AG09309 (cell line): ENCODE results near the gene TMEM82.

Experiments used
- DNase-seq: peaks from one replicate; pipeline ENCODE4 v3.0.0-alpha.2; 2010; ENCODE audit warnings: low read depth
- H3K4me3 ChIP-seq: 2 replicates; pipeline ENCODE4 v1.5.1; 2011; ENCODE audit warnings: mild to moderate bottlenecking, low read depth, low read length, moderate library complexity; ENCODE audit not compliant: control insufficient read depth
- TF ChIP-seq, protein P1 (sequence below): IDR thresholded peaks from 2 replicates; pipeline ENCODE4 v1.5.1; 2011; ENCODE audit warnings: mild to moderate bottlenecking, low read depth, low read length, inconsistent platforms; ENCODE audit not compliant: insufficient read depth, control insufficient read depth; ENCODE audit errors: missing control alignments

The TMEM82 gene

DNA sequence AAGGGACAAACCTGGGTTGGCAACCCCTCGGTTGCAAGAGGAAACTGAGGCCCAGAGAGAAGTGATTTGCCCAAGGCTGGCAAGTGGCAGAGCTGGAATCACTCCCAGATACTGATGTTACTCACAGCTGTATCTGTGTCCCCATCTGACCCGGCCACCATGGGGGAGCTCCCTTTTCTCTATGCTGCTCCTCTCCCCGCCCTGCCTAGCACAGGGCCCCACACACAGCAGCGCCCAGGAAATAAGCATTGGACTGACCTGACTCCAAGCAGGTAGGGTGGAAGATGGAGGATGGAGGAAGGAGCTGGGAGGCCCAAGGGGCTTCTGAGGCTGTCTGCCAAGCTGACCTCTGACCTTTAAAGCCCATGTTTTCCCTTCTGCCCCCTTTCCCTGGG, 13.3 kb downstream of the TMEM82 start:
- no peak for DNase-seq
- TF ChIP-seq, protein P1, sequence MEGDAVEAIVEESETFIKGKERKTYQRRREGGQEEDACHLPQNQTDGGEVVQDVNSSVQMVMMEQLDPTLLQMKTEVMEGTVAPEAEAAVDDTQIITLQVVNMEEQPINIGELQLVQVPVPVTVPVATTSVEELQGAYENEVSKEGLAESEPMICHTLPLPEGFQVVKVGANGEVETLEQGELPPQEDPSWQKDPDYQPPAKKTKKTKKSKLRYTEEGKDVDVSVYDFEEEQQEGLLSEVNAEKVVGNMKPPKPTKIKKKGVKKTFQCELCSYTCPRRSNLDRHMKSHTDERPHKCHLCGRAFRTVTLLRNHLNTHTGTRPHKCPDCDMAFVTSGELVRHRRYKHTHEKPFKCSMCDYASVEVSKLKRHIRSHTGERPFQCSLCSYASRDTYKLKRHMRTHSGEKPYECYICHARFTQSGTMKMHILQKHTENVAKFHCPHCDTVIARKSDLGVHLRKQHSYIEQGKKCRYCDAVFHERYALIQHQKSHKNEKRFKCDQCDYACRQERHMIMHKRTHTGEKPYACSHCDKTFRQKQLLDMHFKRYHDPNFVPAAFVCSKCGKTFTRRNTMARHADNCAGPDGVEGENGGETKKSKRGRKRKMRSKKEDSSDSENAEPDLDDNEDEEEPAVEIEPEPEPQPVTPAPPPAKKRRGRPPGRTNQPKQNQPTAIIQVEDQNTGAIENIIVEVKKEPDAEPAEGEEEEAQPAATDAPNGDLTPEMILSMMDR = no peak
- H3K4me3 ChIP-seq = no peak overlapping the region

DNA sequence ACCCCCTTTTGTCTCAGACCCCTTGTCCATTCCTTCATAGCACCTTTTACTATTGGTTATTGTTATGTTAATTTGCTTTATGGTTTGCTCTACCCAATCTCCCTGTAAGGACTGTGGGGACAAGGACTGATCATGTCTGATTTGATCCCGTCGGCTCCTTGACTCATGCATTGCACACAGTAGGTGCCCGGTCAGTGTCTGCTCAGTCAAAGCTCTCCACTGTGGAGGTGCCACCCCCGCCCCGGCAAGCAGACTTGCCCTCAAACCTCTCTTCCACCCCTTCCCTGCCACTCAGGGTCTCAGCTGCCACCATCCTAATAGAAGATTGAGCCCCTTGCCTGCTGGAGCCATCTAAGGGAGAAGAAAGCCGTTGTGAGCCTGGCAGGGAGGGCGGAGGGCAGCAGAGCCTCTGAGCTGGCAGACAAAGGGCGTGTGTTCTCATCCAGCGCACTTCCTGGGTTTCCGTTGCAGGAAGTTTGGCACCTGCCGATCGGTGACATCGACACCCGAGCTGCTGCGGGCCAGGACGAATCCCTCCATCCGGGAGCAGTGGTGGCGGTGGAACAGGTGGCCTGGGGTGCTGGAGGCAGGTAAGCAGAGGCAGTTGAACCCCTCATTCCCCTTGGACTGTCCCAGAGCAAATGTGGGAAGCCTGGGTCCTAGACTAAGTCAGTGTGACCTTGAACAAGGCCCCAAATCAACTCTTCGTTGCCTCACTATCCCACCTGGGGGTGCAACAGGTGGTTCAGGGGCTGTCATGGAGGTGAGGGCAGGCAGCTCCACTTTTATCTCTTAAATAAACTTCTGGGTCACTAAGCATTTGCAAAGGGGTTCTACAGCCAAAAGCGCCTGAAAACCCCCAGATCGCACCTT, 14.1 kb downstream of the TMEM82 start:
- TF ChIP-seq, protein P1 = no peak
- H3K4me3 ChIP-seq = no peak overlapping the region
- no peak for DNase-seq

DNA sequence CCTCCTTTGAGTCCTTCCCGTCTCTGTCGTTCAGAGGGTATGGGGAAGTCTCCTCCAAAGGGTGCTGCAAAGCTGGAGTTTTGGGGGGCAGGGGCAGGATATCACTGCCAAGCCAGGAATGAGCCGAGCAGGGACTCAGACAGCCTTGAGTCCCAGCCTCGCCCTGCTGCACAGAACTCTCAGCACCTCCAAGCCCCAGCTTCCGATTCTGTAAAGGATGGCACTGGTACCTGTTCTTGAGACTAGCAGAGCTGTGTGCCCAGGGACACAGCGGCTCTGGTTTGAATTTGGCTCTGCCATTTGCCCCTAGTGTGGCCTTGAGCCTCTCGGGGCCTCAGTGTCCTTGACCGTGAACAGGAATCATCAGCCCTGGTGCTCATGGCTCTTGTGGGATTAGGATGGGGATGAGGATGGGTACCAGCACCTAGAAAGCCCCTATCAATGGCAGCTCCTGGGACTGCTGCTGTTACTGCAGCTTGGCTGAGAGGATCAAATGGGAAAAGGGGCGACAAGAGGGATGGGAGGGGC, 14.8 kb downstream of the TMEM82 start:
- DNase-seq = no peak
- TF ChIP-seq, protein P1 = no peak
- H3K4me3 ChIP-seq = no peak overlapping the region

DNA sequence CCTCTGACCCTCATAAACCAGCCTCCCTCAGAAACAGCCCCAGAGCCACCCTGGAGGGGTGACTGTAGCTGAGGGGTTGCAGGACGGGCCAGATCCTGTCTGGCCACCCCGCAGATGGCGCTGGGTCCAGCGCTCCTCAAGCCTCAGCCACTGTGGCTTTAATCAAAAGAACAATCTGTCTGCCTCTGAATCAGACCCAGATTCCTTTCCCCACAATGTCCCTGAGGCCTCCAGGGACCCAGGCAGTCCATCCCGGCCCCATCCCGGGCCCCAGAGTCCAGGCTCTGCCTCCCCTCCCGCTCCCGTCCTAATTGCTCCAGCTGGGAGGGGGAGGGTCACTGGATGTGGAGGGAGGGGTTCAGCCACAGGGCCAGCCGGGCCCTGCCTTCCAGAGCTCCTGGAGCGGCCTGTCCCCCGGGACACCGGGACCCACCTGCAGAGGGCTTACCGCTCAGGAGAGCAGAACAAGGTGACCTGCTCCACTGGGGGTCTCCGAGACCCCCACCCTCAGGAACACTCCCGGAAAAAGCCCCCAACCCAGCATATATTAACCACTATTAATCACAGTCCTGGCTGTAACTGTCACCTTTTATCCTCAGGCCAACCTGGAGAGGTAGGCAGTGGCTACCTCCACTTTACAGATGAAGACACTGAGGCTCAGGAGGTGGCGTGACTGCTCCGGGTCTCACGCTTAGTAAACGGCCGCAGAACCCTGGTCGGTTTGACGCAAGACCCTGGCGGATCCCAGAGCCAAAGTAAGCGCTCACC, 15.5 kb downstream of the TMEM82 start:
- TF ChIP-seq, protein P1 = no peak
- DNase-seq = no peak
- H3K4me3 ChIP-seq = peak overlapping the region; percentile 63

DNA sequence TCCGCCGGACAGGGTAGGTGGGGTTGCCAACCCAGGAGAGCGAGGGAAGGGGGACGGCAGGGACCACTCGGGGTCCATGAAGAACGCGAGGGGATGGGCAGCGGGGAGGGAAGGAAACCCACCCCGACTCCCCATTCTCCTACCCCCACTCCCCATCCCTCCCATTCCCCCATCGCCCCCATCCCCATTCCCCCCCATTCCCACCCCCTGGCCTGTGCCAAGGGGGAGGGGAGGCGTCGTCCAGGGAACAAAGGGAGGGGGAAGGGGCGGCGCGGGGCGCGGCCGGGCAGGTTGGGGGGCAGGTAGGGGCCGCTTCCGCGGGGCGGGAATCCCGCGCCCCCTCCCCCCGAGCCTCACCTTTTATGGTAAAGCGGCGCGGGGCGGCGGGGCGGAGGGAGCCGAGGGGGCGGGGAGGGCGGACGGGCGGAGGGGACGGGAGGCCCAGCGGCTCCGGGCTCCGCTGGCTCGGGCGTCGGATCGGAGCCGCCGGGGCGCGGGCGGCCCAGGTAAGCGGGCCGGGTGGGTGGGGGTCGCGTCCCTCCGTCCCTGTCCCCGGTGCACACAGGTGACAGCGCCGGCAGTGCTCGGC, 16.1 kb downstream of the TMEM82 start, which contains the start of gene FBLIM1:
TSS of gene FBLIM1 (plus strand) at position 453 of the 589 bp plus-strand sequence. CDS start 6,189 bp downstream, outside the sequence.
- DNase-seq = no peak
- H3K4me3 ChIP-seq = peak within 1 kb of the TSS; percentile 63
- TF ChIP-seq, protein P1 = no peak

DNA sequence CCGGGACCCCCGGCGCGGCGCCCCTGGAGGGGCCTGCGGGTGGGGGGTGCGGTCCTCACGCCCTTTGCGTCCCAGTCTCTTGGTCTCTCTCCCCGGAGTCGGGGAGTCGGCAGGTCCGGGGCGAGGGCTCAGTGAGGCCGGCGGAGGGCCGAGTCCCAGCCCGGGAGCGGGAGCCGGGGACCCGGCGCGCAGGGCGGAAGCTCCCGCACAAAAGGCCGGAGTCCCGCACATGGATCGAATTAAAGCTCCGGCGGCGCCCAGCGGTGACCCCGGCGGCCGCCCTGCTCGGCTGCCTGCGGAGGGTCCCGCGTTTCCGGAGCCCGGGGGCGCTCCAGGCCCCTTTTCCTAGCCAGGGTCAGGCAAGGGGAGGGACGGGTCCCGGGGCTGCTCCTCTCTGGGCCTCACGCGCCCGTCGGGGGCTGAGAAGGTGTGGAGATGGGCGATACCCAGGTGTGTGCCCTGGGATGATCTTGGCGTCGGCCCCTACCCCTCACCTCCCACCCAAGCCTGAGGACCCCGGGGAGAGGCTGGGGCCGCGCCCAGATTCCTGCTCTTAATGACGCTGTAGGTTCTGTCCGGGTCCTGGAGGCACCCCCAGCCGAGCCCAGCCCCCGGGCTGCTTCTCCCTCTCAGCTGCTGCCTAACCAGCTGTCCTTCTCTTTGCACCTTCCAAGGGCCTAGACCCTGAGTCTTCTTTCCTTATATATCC, 16.8 kb downstream of the TMEM82 start:
- DNase-seq = no peak
- peak overlapping the region; percentile 63 for H3K4me3 ChIP-seq
- TF ChIP-seq, protein P1 = no peak
